ENCODE measurements around the gene MOGAT3. TPM values are rescaled to one million over a fixed set of nuclear protein-coding genes. Genes with fewer than 3 reads are reported as not detected.

The MOGAT3 gene
- total and polyA plus RNA-seq, 7 experiments from 2014 or later = not detected

GRCh38 chr7:101165958-101166647 lies 34.7 kb downstream of the MOGAT3 start:
- peaks cover 37 to 48% of the 10 kb centered on the region in 2 donors for H3K4me1 ChIP-seq (ENCODE audit: control insufficient read depth in 2 of 2, insufficient read depth in 2 of 2, low read length in 2 of 2)
- Mint-ChIP-seq H3K4me1 (peaks cover 47 to 64% (median 54%) of the 10 kb centered on the region in 7 donors), H3K27ac (peak overlapping the region in 8 of 9 donors; percentile 4 to 87 (median 72)), H3K4me3 (peak overlapping the region in 9 of 10 donors; percentile 54 to 92 (median 77)), H3K27me3 (peaks cover 63 to 78% (median 68%) of the 10 kb centered on the region in 5 donors), H3K36me3 (peaks cover 0 to 5% (median 5%) of the 10 kb centered on the region in 5 donors), H3K9me3 (peaks cover 0 to 10% (median 0%) of the 10 kb centered on the region in 11 donors)
- ATAC-seq = no peak
- no peaks in the 10 kb centered on the region for H3K9me3 ChIP-seq (ENCODE audit: control insufficient read depth in 2 of 3, low read length in 3 of 3)
- H3K27me3 ChIP-seq (ENCODE audit: control insufficient read depth in 2 of 2, insufficient read depth in 2 of 2, low read length in 2 of 2) = peaks cover 20 to 51% of the 10 kb centered on the region in 2 donors
- ChIA-PET CTCF (interaction anchor here (1.1 to 2.0 kb wide), 2 partner anchors 22 to 78 kb away, joined by 4 to 9 read pairs; no protein-coding TSS in a partner anchor), POLR2A (interaction anchor here (0.6 to 1.2 kb wide), 4 partner anchors 11 to 1664 kb away, joined by 3 to 5 read pairs (median 4); partner anchors contain the start of gene UFSP1)
- H3K27ac ChIP-seq (ENCODE audit: low read depth, low read length) = no peak overlapping the region
- peak overlapping the region; percentile 10 for H3K4me3 ChIP-seq (ENCODE audit: low read length)
- intact Hi-C loops (cut with micrococcal nuclease) = loop anchor here (1.0 to 5.0 kb wide), 4 partner anchors 8 to 279 kb away; partner anchors contain the start of genes AP1S1 (in 2 of the 2), ZNHIT1 (in 2 of the 2) and UFSP1 (in 1 of the 2)
- no peaks in the 10 kb centered on the region for H3K36me3 ChIP-seq (ENCODE audit: control insufficient read depth in 2 of 3, insufficient read depth in 3 of 3, low read length in 3 of 3)
- no peak for DNase-seq

- peak; percentile 93 for ATAC-seq
- peaks cover 0 to 10% (median 0%) of the 10 kb centered on the region in 11 donors for H3K9me3 Mint-ChIP-seq
- peak within 1 kb of the TSS; percentile 58 to 92 (median 77) for H3K4me3 Mint-ChIP-seq
- Histone ChIP-seq H3K4me3 (ENCODE audit: low read length) (peak within 1 kb of the TSS; percentile 10), H3K4me1 (ENCODE audit: control insufficient read depth in 2 of 2, insufficient read depth in 2 of 2, low read length in 2 of 2) (peaks cover 34 to 40% of the 10 kb centered on the region in 2 donors), H3K36me3 (ENCODE audit: control insufficient read depth in 2 of 3, insufficient read depth in 3 of 3, low read length in 3 of 3) (no peaks in the 10 kb centered on the region), H3K27me3 (ENCODE audit: control insufficient read depth in 2 of 2, insufficient read depth in 2 of 2, low read length in 2 of 2) (peaks cover 20 to 46% of the 10 kb centered on the region in 2 donors), H3K27ac (ENCODE audit: low read depth, low read length) (no peak within 1 kb of the TSS), H3K9me3 (ENCODE audit: control insufficient read depth in 2 of 3, low read length in 3 of 3) (no peaks in the 10 kb centered on the region)
- peaks cover 0 to 11% (median 6%) of the 10 kb centered on the region in 5 donors for H3K36me3 Mint-ChIP-seq
- peak; percentile 84 to 97 (median 90) for DNase-seq
- H3K27ac Mint-ChIP-seq = peak within 1 kb of the TSS; percentile 4 to 87 (median 73)
- CTCF ChIA-PET = interaction anchor here (1.1 to 2.0 kb wide), 2 partner anchors 21 to 79 kb away, joined by 4 to 9 read pairs; no protein-coding TSS in a partner anchor
- peaks cover 39 to 56% (median 46%) of the 10 kb centered on the region in 7 donors for H3K4me1 Mint-ChIP-seq
- intact Hi-C loops (cut with micrococcal nuclease) = loop anchor here (1.0 to 5.0 kb wide), 4 partner anchors 9 to 278 kb away; partner anchors contain the start of genes AP1S1 (in 2 of the 2), ZNHIT1 (in 2 of the 2) and UFSP1 (in 1 of the 2)
- POLR2A ChIA-PET = interaction anchor here (0.6 to 2.1 kb wide), 7 partner anchors 9 to 1694 kb away, joined by 3 to 6 read pairs (median 4); partner anchors contain the start of genes PLOD3, UFSP1 and ZNHIT1
- H3K27me3 Mint-ChIP-seq = peaks cover 55 to 70% (median 62%) of the 10 kb centered on the region in 5 donors
These were observed 35.5 kb downstream of the MOGAT3 start, which contains the start of gene VGF for GRCh38 chr7:101165075-101165957. Gene VGF, minus strand, starts transcription at chr7:101165569. Its CDS starts 726 bp downstream, at chr7:101164843.

- DNase-seq (peak in 1 of 9 donors; percentile 25), ATAC-seq (no peak)
- Mint-ChIP-seq H3K36me3 (peaks cover 0 to 22% (median 8%) of the 10 kb centered on the region in 5 donors), H3K4me3 (peak overlapping the region; percentile 35 to 80 (median 70)), H3K4me1 (peaks cover 29 to 46% (median 36%) of the 10 kb centered on the region in 7 donors), H3K27ac (peak overlapping the region in 3 of 9 donors; percentile 53 to 82 (median 73)), H3K27me3 (peaks cover 45 to 60% (median 53%) of the 10 kb centered on the region in 5 donors), H3K9me3 (peaks cover 0 to 9% (median 0%) of the 10 kb centered on the region in 11 donors)
- intact Hi-C loops (cut with micrococcal nuclease) = no loop called here
- ChIA-PET POLR2A (interaction anchor here (2.1 kb wide), 1 partner anchor 53 kb away, joined by 6 read pairs; the partner anchor contains the start of genes PLOD3 and ZNHIT1), CTCF (no interaction called here)
- H3K27me3 ChIP-seq (ENCODE audit: control insufficient read depth in 2 of 2, insufficient read depth in 2 of 2, low read length in 2 of 2) = peaks cover 19 to 41% of the 10 kb centered on the region in 2 donors
- no peaks in the 10 kb centered on the region for H3K9me3 ChIP-seq (ENCODE audit: control insufficient read depth in 2 of 3, low read length in 3 of 3)
- peaks cover 23 to 29% of the 10 kb centered on the region in 2 donors for H3K4me1 ChIP-seq (ENCODE audit: control insufficient read depth in 2 of 2, insufficient read depth in 2 of 2, low read length in 2 of 2)
- peaks cover 0 to 7% (median 0%) of the 10 kb centered on the region in 3 experiments for H3K36me3 ChIP-seq (ENCODE audit: control insufficient read depth in 2 of 3, insufficient read depth in 3 of 3, low read length in 3 of 3)
- H3K4me3 ChIP-seq (ENCODE audit: low read length) = no peak overlapping the region
- H3K27ac ChIP-seq (ENCODE audit: low read depth, low read length) = no peak overlapping the region
These were observed 36.6 kb downstream of the MOGAT3 start for GRCh38 chr7:101164071-101164840.

- CTCF ChIA-PET = interaction anchor here (1.0 kb wide), 1 partner anchor 19 kb away, joined by 3 read pairs; no protein-coding TSS in a partner anchor
- Histone ChIP-seq H3K36me3 (ENCODE audit: control insufficient read depth in 2 of 3, insufficient read depth in 3 of 3, low read length in 3 of 3) (peaks cover 0 to 9% (median 0%) of the 10 kb centered on the region in 3 experiments), H3K27ac (ENCODE audit: low read depth, low read length) (no peak overlapping the region), H3K27me3 (ENCODE audit: control insufficient read depth in 2 of 2, insufficient read depth in 2 of 2, low read length in 2 of 2) (peaks cover 14 to 37% of the 10 kb centered on the region in 2 donors), H3K4me3 (ENCODE audit: low read length) (peak overlapping the region; percentile 35), H3K4me1 (ENCODE audit: control insufficient read depth in 2 of 2, insufficient read depth in 2 of 2, low read length in 2 of 2) (peaks cover 21 to 25% of the 10 kb centered on the region in 2 donors), H3K9me3 (ENCODE audit: control insufficient read depth in 2 of 3, low read length in 3 of 3) (no peaks in the 10 kb centered on the region)
- Mint-ChIP-seq H3K4me1 (peaks cover 24 to 40% (median 31%) of the 10 kb centered on the region in 7 donors), H3K36me3 (peaks cover 0 to 27% (median 9%) of the 10 kb centered on the region in 5 donors), H3K27ac (no peak overlapping the region), H3K9me3 (peaks cover 0 to 8% (median 0%) of the 10 kb centered on the region in 11 donors), H3K27me3 (peaks cover 38 to 53% (median 46%) of the 10 kb centered on the region in 5 donors), H3K4me3 (peak overlapping the region; percentile 55 to 83 (median 76))
- DNase-seq (peak in 2 of 9 donors; percentile 22 to 23), ATAC-seq (no peak)
- POLR2A ChIA-PET = interaction anchor here (2.1 kb wide), 1 partner anchor 54 kb away, joined by 6 read pairs; the partner anchor contains the start of genes PLOD3 and ZNHIT1
- intact Hi-C loops (cut with micrococcal nuclease) = no loop called here
These were observed 37.4 kb downstream of the MOGAT3 start for GRCh38 chr7:101163279-101164070.

Data from naive thymus-derived CD4-positive, alpha-beta T cell (primary cell).